CD8-positive, alpha-beta memory T cell (primary cell): ENCODE results near the gene SPOCK1. TPM values are rescaled to one million over a fixed set of nuclear protein-coding genes. Genes with fewer than 3 reads are reported as not detected.

Experiments used
- CTCF ChIA-PET: fragments of 350-600 bp; sonication (Branson Sonifier 250); formaldehyde crosslinking; loops from one replicate; lab custom pipeline; 2021; ENCODE audit warnings: antibody characterized with exemption; lab: Charles Lee
- POLR2A ChIA-PET: fragments of 350-600 bp; sonication (Branson Sonifier 250); formaldehyde crosslinking; loops from one replicate; lab custom pipeline; 2021; ENCODE audit warnings: antibody characterized with exemption; lab: Charles Lee
- DNase-seq, 5 donors: peaks; one replicate each; pipeline versions ENCODE4 v3.0.0 to v3.0.0-alpha.2; 2020 to 2022; ENCODE audit warnings: mixed read lengths in 1 of 5
- H3K27ac ChIP-seq: one replicate; pipeline ENCODE4 v1.7.0; 2013; ENCODE audit warnings: low read depth, mild to moderate bottlenecking, low read length, moderate library complexity
- H3K27me3 ChIP-seq: 2 replicates; pipeline ENCODE4 v1.7.0; 2013; ENCODE audit warnings: low read length, mild to moderate bottlenecking; ENCODE audit not compliant: insufficient read depth, poor library complexity, severe bottlenecking
- H3K36me3 ChIP-seq: 2 replicates; pipeline ENCODE4 v1.7.0; 2013; ENCODE audit warnings: mild to moderate bottlenecking, low read length, moderate library complexity; ENCODE audit not compliant: insufficient read depth
- H3K4me1 ChIP-seq: 2 replicates; pipeline ENCODE4 v1.7.0; 2013; ENCODE audit warnings: mild to moderate bottlenecking, low read length, moderate library complexity; ENCODE audit not compliant: insufficient read depth
- H3K4me3 ChIP-seq: 2 replicates; pipeline ENCODE4 v1.7.0; 2013; ENCODE audit warnings: mild to moderate bottlenecking, low read length
- H3K9me3 ChIP-seq: 2 replicates; pipeline ENCODE4 v1.7.0; 2013; ENCODE audit warnings: mild to moderate bottlenecking, low read length
- H3K27ac Mint-ChIP-seq, 8 donors: one replicate each; pipeline ENCODE4 v1.8.0; 2020 to 2021; ENCODE audit warnings: mixed read lengths in 8 of 8, mild to moderate bottlenecking in 6 of 8, inconsistent platforms in 3 of 8, moderate library complexity in 3 of 8
- H3K27me3 Mint-ChIP-seq, 2 donors: one replicate each; pipeline ENCODE4 v1.8.0; 2020 to 2021; ENCODE audit warnings: mixed read lengths in 2 of 2, mild to moderate bottlenecking in 1 of 2, moderate library complexity in 1 of 2
- H3K36me3 Mint-ChIP-seq, 3 donors: one replicate each; pipeline ENCODE4 v1.8.0; 2020 to 2021; ENCODE audit warnings: mixed read lengths in 3 of 3, inconsistent platforms in 1 of 3, mild to moderate bottlenecking in 1 of 3
- H3K4me1 Mint-ChIP-seq, 3 donors: one replicate each; pipeline ENCODE4 v1.8.0; 2020 to 2021; ENCODE audit warnings: mixed read lengths in 3 of 3, inconsistent platforms in 1 of 3, mild to moderate bottlenecking in 1 of 3
- H3K4me3 Mint-ChIP-seq, 7 donors: one replicate each; pipeline ENCODE4 v1.8.0; 2020 to 2021; ENCODE audit warnings: mixed read lengths in 7 of 7, mild to moderate bottlenecking in 6 of 7, moderate library complexity in 4 of 7, inconsistent platforms in 2 of 7
- H3K9me3 Mint-ChIP-seq, 5 donors: one replicate each; pipeline ENCODE4 v1.8.0; 2020 to 2022; ENCODE audit warnings: mixed read lengths in 5 of 5, mild to moderate bottlenecking in 3 of 5, moderate library complexity in 2 of 5, inconsistent platforms in 1 of 5
- polyA plus RNA-seq: library from polyadenylated mRNA; unstranded; fragments of 300-500 nt; fragmentation: Illumina TruSeq; gene quantifications from one replicate; pipeline ENCODE4 v1.2.3, GENCODE V29; 2021
- total RNA-seq, 2 experiments: library from RNA; stranded (reverse); gene quantifications; one replicate each; pipeline ENCODE4 v1.2.3, GENCODE V29; 2021

The SPOCK1 gene
- total and polyA plus RNA-seq, 3 experiments from 2014 or later = not detected

DNA sequence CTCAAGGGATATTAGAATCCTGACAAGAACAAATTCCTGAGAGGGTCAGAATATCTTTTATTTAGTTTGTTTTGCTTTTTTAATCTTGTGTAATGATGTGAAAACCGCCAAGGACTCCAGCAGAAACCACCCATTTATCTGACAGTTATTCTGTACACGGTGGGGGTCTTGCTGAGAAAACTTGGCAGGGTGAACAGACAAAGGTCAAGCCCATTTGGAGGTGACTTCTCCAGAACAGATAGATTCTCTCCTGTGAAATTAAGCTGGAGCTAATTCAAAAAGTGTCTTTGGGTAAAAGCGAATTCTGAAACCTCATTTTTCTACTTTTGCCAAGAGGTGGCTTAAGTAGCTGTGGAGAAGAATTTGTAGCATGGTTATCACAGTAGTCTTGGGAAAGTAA lies 484.4 kb downstream of the SPOCK1 start:
- Histone ChIP-seq H3K4me1 (no peaks in the 10 kb centered on the region), H3K36me3 (no peaks in the 10 kb centered on the region), H3K27me3 (no peaks in the 10 kb centered on the region), H3K9me3 (no peaks in the 10 kb centered on the region), H3K27ac (no peak overlapping the region), H3K4me3 (no peak overlapping the region)
- H3K9me3 Mint-ChIP-seq = peaks cover 0 to 5% (median 0%) of the 10 kb centered on the region in 5 donors
- no peak overlapping the region for H3K27ac Mint-ChIP-seq
- H3K4me1 Mint-ChIP-seq = no peaks in the 10 kb centered on the region
- no peaks in the 10 kb centered on the region for H3K36me3 Mint-ChIP-seq
- H3K27me3 Mint-ChIP-seq = no peaks in the 10 kb centered on the region
- POLR2A ChIA-PET = no interaction called here
- no peak for DNase-seq
- no peak overlapping the region for H3K4me3 Mint-ChIP-seq
- CTCF ChIA-PET = no interaction called here

DNA sequence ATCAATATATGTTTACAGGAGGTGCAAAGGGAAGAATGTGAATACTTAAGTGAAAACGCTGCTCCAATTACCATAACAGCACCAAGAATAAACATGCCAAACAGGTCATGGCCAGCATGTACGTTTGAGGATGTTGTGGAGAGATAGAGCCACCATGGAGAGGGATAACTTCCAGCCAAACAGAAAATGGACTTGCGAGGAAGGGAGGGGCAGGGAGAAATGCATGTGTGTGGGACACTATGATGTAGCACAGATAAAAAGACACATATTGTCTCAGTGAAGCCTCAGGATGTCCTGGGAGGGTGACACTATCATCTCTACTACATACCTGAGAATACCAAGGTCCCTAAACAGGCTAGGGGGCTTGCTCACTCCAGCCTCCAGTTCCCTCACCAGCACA lies 488.9 kb downstream of the SPOCK1 start:
- CTCF ChIA-PET = no interaction called here
- POLR2A ChIA-PET = no interaction called here
- Mint-ChIP-seq H3K36me3 (no peaks in the 10 kb centered on the region), H3K27me3 (no peaks in the 10 kb centered on the region), H3K9me3 (peaks cover 0 to 6% (median 1%) of the 10 kb centered on the region in 5 donors), H3K4me3 (no peak overlapping the region), H3K4me1 (no peaks in the 10 kb centered on the region), H3K27ac (no peak overlapping the region)
- Histone ChIP-seq H3K4me3 (no peak overlapping the region), H3K9me3 (no peaks in the 10 kb centered on the region), H3K27me3 (no peaks in the 10 kb centered on the region), H3K36me3 (no peaks in the 10 kb centered on the region), H3K27ac (no peak overlapping the region), H3K4me1 (no peaks in the 10 kb centered on the region)
- no peak for DNase-seq

DNA sequence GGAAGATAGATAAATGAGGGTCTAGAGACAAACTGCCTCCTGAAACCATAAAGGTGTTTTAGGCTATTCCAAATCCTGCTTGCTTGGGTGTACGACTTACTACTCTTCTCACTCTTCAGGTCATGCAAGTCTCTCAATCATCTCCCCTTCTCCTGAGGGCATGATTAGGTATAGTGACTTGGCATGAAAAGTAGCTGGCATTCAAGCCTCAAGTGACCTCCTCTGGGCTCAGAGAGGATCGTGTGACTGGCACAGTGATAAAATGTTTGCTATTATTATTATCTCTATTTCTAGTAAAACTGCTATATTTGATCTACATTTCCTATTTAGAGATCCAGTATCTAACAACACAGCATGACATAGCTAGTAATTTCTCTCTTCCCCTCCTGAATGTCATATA lies 494.8 kb downstream of the SPOCK1 start:
- Mint-ChIP-seq H3K4me1 (no peaks in the 10 kb centered on the region), H3K27me3 (peaks cover 0 to 2% of the 10 kb centered on the region in 2 donors), H3K4me3 (no peak overlapping the region), H3K27ac (no peak overlapping the region), H3K9me3 (peaks cover 0 to 11% (median 1%) of the 10 kb centered on the region in 5 donors), H3K36me3 (no peaks in the 10 kb centered on the region)
- Histone ChIP-seq H3K27ac (no peak overlapping the region), H3K4me1 (no peaks in the 10 kb centered on the region), H3K9me3 (no peaks in the 10 kb centered on the region), H3K4me3 (no peak overlapping the region), H3K36me3 (no peaks in the 10 kb centered on the region), H3K27me3 (no peaks in the 10 kb centered on the region)
- no peak for DNase-seq
- ChIA-PET POLR2A (no interaction called here), CTCF (no interaction called here)

DNA sequence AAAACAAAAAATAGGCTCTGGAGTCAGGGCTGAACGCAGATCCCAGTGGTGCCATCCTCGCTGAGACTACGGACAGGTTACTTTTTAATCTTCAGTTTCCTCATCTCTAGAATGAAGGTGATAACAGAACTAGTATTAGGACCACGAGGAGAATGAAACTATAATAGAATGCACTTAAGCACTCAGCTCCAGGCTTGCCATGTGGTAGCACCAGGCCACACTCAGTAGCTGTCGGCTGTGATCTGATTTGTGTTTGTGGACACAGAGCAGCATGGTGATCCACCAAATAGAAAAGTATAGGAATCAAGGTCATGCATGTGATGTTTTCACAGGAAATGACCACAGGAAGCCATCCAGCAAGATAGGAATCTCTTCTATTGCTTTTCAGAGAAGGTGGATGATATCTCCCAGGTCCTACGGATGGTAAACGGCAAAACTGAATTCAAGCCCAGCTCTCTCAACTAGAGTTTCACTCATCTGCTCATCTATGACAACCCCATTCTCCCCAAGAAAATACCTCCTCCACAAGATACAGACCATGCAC lies 498.0 kb downstream of the SPOCK1 start:
- H3K36me3 ChIP-seq = no peaks in the 10 kb centered on the region
- no peaks in the 10 kb centered on the region for H3K4me1 Mint-ChIP-seq
- no peaks in the 10 kb centered on the region for H3K4me1 ChIP-seq
- H3K27me3 ChIP-seq = no peaks in the 10 kb centered on the region
- ChIA-PET CTCF (no interaction called here), POLR2A (no interaction called here)
- H3K27ac ChIP-seq = no peak overlapping the region
- H3K36me3 Mint-ChIP-seq = no peaks in the 10 kb centered on the region
- no peak overlapping the region for H3K27ac Mint-ChIP-seq
- no peaks in the 10 kb centered on the region for H3K9me3 ChIP-seq
- no peak overlapping the region for H3K4me3 ChIP-seq
- no peak for DNase-seq
- H3K27me3 Mint-ChIP-seq = peaks cover 0 to 2% of the 10 kb centered on the region in 2 donors
- H3K4me3 Mint-ChIP-seq = no peak overlapping the region
- peaks cover 0 to 10% (median 3%) of the 10 kb centered on the region in 5 donors for H3K9me3 Mint-ChIP-seq

DNA sequence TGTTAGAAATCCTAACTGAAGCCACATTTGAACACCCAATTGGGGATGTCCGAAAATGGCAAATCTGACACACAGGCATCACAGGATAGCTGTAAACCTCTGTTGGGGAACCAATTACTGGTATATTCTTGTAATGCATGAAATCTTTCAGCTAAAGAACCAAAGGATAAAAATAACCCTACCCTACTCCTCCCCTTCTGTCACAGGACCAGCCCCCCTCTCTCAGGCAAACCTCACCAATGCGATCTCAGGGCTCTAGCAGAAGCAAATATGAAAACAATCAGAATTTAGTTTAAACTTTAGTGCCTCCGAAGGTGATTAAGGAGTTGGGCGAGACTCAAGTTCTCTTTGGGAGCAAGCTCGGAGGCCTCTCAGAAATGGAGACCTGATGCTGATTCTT lies 499.3 kb downstream of the SPOCK1 start:
- no peak for DNase-seq
- peaks cover 0 to 8% (median 3%) of the 10 kb centered on the region in 5 donors for H3K9me3 Mint-ChIP-seq
- Histone ChIP-seq H3K36me3 (no peaks in the 10 kb centered on the region), H3K27me3 (no peaks in the 10 kb centered on the region), H3K4me3 (no peak overlapping the region), H3K9me3 (no peaks in the 10 kb centered on the region), H3K4me1 (no peaks in the 10 kb centered on the region), H3K27ac (no peak overlapping the region)
- no peaks in the 10 kb centered on the region for H3K4me1 Mint-ChIP-seq
- ChIA-PET CTCF (no interaction called here), POLR2A (no interaction called here)
- H3K36me3 Mint-ChIP-seq = no peaks in the 10 kb centered on the region
- H3K27me3 Mint-ChIP-seq = peaks cover 0 to 2% of the 10 kb centered on the region in 2 donors
- H3K27ac Mint-ChIP-seq = no peak overlapping the region
- no peak overlapping the region for H3K4me3 Mint-ChIP-seq

DNA sequence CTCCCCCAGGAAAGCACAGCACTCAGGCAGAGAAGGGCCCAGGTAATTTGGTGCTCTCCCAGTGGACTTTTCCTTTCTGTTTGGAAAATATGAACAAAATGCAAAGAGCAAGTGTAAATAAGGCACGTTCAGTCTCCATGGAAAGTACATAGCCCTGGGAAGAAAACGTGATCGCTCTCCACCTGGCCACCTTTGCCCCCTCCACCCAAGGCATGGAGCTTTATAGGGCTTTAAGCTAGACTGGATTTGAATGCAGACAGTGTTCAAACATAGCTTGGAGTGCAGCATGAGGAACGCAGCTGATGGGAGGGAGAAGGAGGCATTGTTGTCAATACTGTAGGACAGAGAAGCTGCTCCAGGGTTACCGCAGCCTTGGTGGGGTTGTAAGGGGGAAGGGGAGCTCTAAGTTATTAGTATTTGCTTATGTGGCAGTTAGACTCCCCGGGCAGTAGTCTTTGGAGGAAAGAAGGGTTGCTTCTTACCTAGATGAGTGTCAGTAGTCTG lies 500.2 kb downstream of the SPOCK1 start:
- no peak overlapping the region for H3K4me3 ChIP-seq
- peaks cover 0 to 8% (median 2%) of the 10 kb centered on the region in 5 donors for H3K9me3 Mint-ChIP-seq
- CTCF ChIA-PET = no interaction called here
- no peaks in the 10 kb centered on the region for H3K36me3 Mint-ChIP-seq
- H3K36me3 ChIP-seq = no peaks in the 10 kb centered on the region
- no peaks in the 10 kb centered on the region for H3K9me3 ChIP-seq
- no peaks in the 10 kb centered on the region for H3K27me3 ChIP-seq
- H3K27ac ChIP-seq = no peak overlapping the region
- no peaks in the 10 kb centered on the region for H3K4me1 Mint-ChIP-seq
- peaks cover 0 to 2% of the 10 kb centered on the region in 2 donors for H3K27me3 Mint-ChIP-seq
- H3K27ac Mint-ChIP-seq = no peak overlapping the region
- no peaks in the 10 kb centered on the region for H3K4me1 ChIP-seq
- DNase-seq = no peak
- POLR2A ChIA-PET = no interaction called here
- no peak overlapping the region for H3K4me3 Mint-ChIP-seq

DNA sequence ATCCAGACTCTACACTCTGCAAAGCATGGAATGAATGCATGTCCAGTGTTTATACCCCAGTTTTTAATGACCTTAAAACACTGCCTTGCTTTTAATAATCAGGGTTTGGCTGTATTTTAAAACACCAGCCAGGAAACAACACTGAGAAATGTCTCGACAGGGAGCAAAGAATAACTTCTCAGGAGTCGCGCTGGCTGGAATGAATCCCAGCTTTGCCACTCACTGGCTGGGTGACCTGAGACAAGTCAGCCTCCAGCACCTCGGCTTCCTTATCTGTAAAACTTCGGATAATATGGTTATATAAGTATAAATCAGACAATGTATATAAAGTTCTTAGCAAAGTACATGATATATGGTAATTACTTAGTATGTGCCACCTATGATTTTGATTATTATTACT lies 505.0 kb downstream of the SPOCK1 start:
- H3K27ac ChIP-seq = no peak overlapping the region
- Mint-ChIP-seq H3K27ac (no peak overlapping the region), H3K4me1 (no peaks in the 10 kb centered on the region), H3K9me3 (peaks cover 0 to 5% (median 2%) of the 10 kb centered on the region in 5 donors), H3K27me3 (peaks cover 0 to 3% of the 10 kb centered on the region in 2 donors), H3K36me3 (no peaks in the 10 kb centered on the region), H3K4me3 (no peak overlapping the region)
- H3K9me3 ChIP-seq = no peaks in the 10 kb centered on the region
- H3K36me3 ChIP-seq = no peaks in the 10 kb centered on the region
- no peak overlapping the region for H3K4me3 ChIP-seq
- no peak for DNase-seq
- H3K4me1 ChIP-seq = no peaks in the 10 kb centered on the region
- POLR2A ChIA-PET = no interaction called here
- H3K27me3 ChIP-seq = no peaks in the 10 kb centered on the region
- CTCF ChIA-PET = no interaction called here

DNA sequence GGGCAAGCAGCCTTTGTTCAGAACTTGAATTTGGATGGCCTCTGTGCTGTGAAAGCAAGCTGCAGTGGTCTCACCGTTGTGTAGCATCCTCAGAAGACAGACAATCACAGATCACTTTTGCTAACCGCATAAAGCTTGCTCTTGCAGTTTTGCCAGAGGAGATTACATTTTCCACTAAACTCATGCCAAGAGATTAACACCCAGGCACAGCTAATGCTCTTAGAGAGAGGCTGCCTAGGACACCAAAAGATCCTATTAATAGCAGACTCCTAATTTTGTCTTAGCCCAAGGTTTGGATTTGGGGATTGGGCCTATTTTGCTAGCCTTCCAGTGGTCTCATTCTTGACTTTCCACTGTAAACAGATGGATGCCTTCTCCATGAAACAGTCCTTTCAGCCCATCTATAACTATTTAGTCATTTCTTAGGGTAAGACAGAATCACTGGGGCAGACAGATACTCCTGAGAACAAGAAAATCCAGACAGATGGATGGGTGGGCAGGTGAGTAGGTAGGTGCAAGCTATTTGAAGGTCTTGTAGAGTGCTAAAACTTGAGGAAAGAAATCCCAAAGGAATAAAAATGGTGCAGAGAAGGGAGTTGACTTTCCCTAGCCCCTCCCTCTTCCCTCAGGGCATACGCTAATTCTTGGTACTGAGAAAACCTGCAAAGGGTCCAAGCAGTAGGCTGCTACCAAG lies 506.2 kb downstream of the SPOCK1 start:
- H3K36me3 ChIP-seq = no peaks in the 10 kb centered on the region
- H3K4me1 ChIP-seq = no peaks in the 10 kb centered on the region
- Mint-ChIP-seq H3K4me3 (no peak overlapping the region), H3K4me1 (no peaks in the 10 kb centered on the region), H3K27me3 (peaks cover 0 to 3% of the 10 kb centered on the region in 2 donors), H3K36me3 (no peaks in the 10 kb centered on the region), H3K9me3 (peaks cover 0 to 4% (median 2%) of the 10 kb centered on the region in 5 donors), H3K27ac (no peak overlapping the region)
- H3K4me3 ChIP-seq = no peak overlapping the region
- no peaks in the 10 kb centered on the region for H3K27me3 ChIP-seq
- DNase-seq = no peak
- CTCF ChIA-PET = no interaction called here
- no peaks in the 10 kb centered on the region for H3K9me3 ChIP-seq
- POLR2A ChIA-PET = no interaction called here
- no peak overlapping the region for H3K27ac ChIP-seq
